Neural cell (in vitro differentiated cells): Measurements from ENCODE around the gene TARBP2.

Source experiments
- EZH2 ChIP-seq: fragments of 200-600, 300-800 bp; shearing (Covaris generic), sonication (generic); IDR thresholded peaks from 2 replicates; pipeline ENCODE4 v1.6.1; 2014; ENCODE audit warnings: antibody characterized with exemption, low read length, borderline replicate concordance, mild to moderate bottlenecking; ENCODE audit not compliant: insufficient read depth, poor library complexity, severe bottlenecking
- POLR2AphosphoS5 ChIP-seq: IDR thresholded peaks from 2 replicates; pipeline ENCODE4 v1.6.1; 2012
- TF ChIP-seq, protein P1 (sequence below): fragments of 450-650 bp; IDR thresholded peaks from 2 replicates; pipeline ENCODE4 v1.5.1; 2014; ENCODE audit warnings: antibody characterized with exemption, mild to moderate bottlenecking, moderate library complexity; ENCODE audit not compliant: poor library complexity, severe bottlenecking

DNA sequence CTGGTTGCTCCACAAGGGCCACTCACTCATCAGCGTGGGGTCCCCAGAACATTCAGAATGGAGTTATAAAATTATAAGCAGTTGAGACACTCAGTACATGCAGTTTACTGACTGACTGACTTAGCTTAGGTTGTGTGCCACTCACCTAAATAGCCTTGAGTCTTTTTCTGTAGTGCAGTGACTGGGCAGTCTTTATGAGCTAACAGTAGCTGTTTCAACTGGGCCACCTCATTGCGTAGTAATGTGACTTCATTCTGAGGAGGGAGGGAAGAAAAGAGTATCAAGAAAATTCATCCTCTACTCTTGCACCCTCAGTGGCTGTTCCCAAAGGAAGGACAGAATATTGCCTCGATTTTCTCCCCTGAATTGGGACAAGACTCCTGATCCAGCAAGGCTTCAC, 22.0 kb downstream of the TARBP2 start:
- TF ChIP-seq, protein P1, sequence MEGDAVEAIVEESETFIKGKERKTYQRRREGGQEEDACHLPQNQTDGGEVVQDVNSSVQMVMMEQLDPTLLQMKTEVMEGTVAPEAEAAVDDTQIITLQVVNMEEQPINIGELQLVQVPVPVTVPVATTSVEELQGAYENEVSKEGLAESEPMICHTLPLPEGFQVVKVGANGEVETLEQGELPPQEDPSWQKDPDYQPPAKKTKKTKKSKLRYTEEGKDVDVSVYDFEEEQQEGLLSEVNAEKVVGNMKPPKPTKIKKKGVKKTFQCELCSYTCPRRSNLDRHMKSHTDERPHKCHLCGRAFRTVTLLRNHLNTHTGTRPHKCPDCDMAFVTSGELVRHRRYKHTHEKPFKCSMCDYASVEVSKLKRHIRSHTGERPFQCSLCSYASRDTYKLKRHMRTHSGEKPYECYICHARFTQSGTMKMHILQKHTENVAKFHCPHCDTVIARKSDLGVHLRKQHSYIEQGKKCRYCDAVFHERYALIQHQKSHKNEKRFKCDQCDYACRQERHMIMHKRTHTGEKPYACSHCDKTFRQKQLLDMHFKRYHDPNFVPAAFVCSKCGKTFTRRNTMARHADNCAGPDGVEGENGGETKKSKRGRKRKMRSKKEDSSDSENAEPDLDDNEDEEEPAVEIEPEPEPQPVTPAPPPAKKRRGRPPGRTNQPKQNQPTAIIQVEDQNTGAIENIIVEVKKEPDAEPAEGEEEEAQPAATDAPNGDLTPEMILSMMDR = no peak
- TF ChIP-seq POLR2AphosphoS5 = no peak
- no peak for TF ChIP-seq EZH2
